NCI-H2107 (cell line): ENCODE data around the gene FAM131A.

Experiments
- DNase-seq: peaks from one replicate; lab custom pipeline; 2025; lab: John Stamatoyannopoulos, UW

The FAM131A gene

GRCh38 chr3:184358124-184358767, 20.8 kb downstream of the FAM131A start:
- no peak for DNase-seq

- DNase-seq = no peak
These were observed 21.5 kb downstream of the FAM131A start for GRCh38 chr3:184358921-184359350.

- DNase-seq = no peak
These were observed 22.2 kb downstream of the FAM131A start for GRCh38 chr3:184359610-184360009.

GRCh38 chr3:184360070-184360928, 22.9 kb downstream of the FAM131A start:
- no peak for DNase-seq

GRCh38 chr3:184360929-184361531, 23.6 kb downstream of the FAM131A start:
- no peak for DNase-seq

- DNase-seq = no peak
These were observed 24.1 kb downstream of the FAM131A start, which contains the start of the genes CLCN2 and POLR2H for GRCh38 chr3:184361532-184361931. Gene CLCN2 (minus strand): TSS chr3:184361605. CDS start chr3:184361479, 126 bp downstream. Gene POLR2H (plus strand): TSS chr3:184361710. CDS start chr3:184363493, 1,783 bp downstream.

GRCh38 chr3:184361932-184362667, 24.7 kb downstream of the FAM131A start:
- DNase-seq = peak; percentile 59

- peak; percentile 100 for DNase-seq
These were observed 25.5 kb downstream of the FAM131A start for GRCh38 chr3:184362668-184363546.

- DNase-seq = no peak
These were observed 29.4 kb downstream of the FAM131A start for GRCh38 chr3:184366619-184367289.

GRCh38 chr3:184368116-184368515, 30.7 kb downstream of the FAM131A start:
- DNase-seq = no peak

GRCh38 chr3:184368586-184369183, 31.3 kb downstream of the FAM131A start:
- DNase-seq = no peak

- peak; percentile 94 for DNase-seq
These were observed 34.2 kb downstream of the FAM131A start for GRCh38 chr3:184371570-184372018.

GRCh38 chr3:184372296-184372821, 35.0 kb downstream of the FAM131A start:
- DNase-seq = no peak

- no peak for DNase-seq
These were observed 35.5 kb downstream of the FAM131A start for GRCh38 chr3:184372911-184373310.

GRCh38 chr3:184373422-184373821, 36.0 kb downstream of the FAM131A start:
- no peak for DNase-seq

- no peak for DNase-seq
These were observed 38.5 kb downstream of the FAM131A start for GRCh38 chr3:184375747-184376461.

GRCh38 chr3:184377374-184377773, 40.0 kb downstream of the FAM131A start:
- no peak for DNase-seq

- DNase-seq = no peak
These were observed 40.6 kb downstream of the FAM131A start, which contains the start of gene THPO for GRCh38 chr3:184377882-184378445. Gene THPO (minus strand): TSS chr3:184378207. CDS start chr3:184376259, 1,948 bp downstream.
